Adipocyte (in vitro differentiated cells): ENCODE data around the gene GZMM.

Experiments used
- DNase-seq: peaks from one replicate; pipeline ENCODE4 v3.0.0-alpha.2; 2015; ENCODE audit warnings: low read depth
- H3K27me3 ChIP-seq: replicated peaks from 2 replicates; pipeline ENCODE4 v1.7.0; 2013; ENCODE audit warnings: mild to moderate bottlenecking, low read length, moderate library complexity; ENCODE audit not compliant: control insufficient read depth, insufficient read depth
- H3K36me3 ChIP-seq: 2 replicates; pipeline ENCODE4 v1.7.0; 2013; ENCODE audit warnings: low read length, mild to moderate bottlenecking, moderate library complexity; ENCODE audit not compliant: control insufficient read depth, insufficient read depth, severe bottlenecking
- H3K4me1 ChIP-seq: 2 replicates; pipeline ENCODE4 v1.7.0; 2013; ENCODE audit warnings: mild to moderate bottlenecking, low read length, moderate library complexity; ENCODE audit not compliant: control insufficient read depth, insufficient read depth
- H3K4me3 ChIP-seq: 2 replicates; pipeline ENCODE4 v1.7.0; 2013; ENCODE audit warnings: mild to moderate bottlenecking, low read length, moderate library complexity
- H3K9ac ChIP-seq: 2 replicates; pipeline ENCODE4 v1.7.0; 2013; ENCODE audit warnings: mild to moderate bottlenecking, low read length, moderate library complexity
- H3K9me3 ChIP-seq: 2 replicates; pipeline ENCODE4 v1.7.0; 2013; ENCODE audit warnings: mild to moderate bottlenecking, low read length, moderate library complexity; ENCODE audit not compliant: control insufficient read depth

GZMM gene

DNA sequence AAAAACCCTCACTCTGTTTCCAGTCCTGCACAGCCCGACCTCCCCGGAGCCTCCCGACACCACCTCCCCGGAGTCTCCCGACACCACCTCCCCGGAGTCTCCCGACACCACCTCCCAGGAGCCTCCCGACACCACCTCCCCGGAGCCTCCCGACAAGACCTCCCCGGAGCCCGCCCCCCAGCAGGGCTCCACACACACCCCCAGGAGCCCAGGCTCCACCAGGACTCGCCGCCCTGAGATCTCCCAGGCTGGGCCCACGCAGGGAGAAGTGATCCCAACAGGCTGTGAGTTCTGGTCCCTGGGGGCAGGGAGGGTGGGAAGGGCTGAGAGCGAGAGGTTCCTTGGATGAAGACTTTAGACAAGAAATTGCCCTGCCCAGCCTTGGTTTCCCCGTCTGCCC lies 42.2 kb upstream of the GZMM start:
- Histone ChIP-seq H3K4me1 (peaks cover 3% of the 10 kb centered on the region), H3K9me3 (no peaks in the 10 kb centered on the region), H3K36me3 (no peaks in the 10 kb centered on the region), H3K9ac (no peak overlapping the region), H3K4me3 (no peak overlapping the region), H3K27me3 (peaks cover 6% of the 10 kb centered on the region)
- DNase-seq: no peak

DNA sequence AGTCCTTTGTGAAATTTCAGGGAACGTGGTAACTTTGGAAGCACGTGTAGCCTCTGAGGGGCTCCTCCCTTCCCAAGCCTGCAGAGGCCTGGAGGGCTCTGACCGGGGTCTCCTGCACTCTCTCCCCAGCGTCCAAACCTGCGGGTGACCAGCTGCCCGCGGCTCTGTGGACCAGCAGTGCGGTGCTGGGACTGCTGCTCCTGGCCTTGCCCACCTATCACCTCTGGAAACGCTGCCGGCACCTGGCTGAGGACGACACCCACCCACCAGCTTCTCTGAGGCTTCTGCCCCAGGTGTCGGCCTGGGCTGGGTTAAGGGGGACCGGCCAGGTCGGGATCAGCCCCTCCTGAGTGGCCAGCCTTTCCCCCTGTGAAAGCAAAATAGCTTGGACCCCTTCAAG lies 39.2 kb upstream of the GZMM start:
- H3K27me3 ChIP-seq: no peaks in the 10 kb centered on the region
- no peak overlapping the region for H3K9ac ChIP-seq
- H3K36me3 ChIP-seq: peaks cover 4% of the 10 kb centered on the region
- H3K4me3 ChIP-seq: no peak overlapping the region
- H3K9me3 ChIP-seq: no peaks in the 10 kb centered on the region
- no peak for DNase-seq
- peaks cover 13% of the 10 kb centered on the region for H3K4me1 ChIP-seq

DNA sequence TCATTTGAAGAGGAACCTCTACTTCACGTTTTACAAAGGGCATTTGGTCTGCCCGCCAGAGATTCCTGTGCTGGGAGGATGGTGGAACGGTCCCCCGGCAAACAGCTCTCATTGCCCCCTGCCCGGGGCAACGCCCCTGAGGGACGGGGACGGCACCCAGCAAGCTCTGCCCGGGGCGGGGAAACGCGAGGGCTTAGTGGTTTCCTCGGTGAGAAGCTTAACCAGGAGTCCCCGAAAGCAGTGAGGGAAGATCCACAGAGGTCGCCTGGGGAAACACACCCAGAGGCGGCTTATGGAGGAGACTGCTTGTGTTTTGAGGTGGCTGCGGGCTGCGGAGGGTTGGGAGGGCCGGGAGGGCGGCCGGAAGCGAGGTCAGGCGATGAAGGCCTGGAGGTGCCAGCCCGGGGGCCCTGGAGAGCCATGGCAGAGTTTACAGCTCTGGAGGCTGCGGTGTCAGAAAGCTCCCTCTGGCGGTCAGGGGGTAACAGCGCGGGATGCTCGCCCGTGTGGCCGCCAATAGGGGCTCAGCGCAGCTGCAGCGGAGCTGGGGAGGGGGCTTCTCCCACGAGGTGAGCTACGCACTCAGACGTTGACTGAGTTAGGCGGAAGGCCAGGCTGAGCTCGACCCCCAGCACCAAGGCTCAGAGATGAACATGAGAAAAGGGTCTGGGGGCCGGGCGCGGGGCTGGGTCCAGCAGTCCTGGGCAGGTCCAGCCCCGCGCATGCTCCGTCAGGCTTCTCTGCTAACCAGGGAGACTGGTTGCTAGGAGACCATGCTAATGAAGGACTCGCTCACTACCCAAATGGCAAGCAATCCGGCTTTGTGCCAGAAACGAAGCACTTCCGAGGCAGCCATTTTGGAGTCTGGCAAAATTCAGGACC lies 37.2 kb upstream of the GZMM start:
- Histone ChIP-seq H3K4me1 (peaks cover 24% of the 10 kb centered on the region), H3K27me3 (no peaks in the 10 kb centered on the region), H3K4me3 (peak overlapping the region; percentile 90), H3K9ac (peak overlapping the region; percentile 99), H3K9me3 (no peaks in the 10 kb centered on the region), H3K36me3 (peaks cover 6% of the 10 kb centered on the region)
- DNase-seq: peak; percentile 100

DNA sequence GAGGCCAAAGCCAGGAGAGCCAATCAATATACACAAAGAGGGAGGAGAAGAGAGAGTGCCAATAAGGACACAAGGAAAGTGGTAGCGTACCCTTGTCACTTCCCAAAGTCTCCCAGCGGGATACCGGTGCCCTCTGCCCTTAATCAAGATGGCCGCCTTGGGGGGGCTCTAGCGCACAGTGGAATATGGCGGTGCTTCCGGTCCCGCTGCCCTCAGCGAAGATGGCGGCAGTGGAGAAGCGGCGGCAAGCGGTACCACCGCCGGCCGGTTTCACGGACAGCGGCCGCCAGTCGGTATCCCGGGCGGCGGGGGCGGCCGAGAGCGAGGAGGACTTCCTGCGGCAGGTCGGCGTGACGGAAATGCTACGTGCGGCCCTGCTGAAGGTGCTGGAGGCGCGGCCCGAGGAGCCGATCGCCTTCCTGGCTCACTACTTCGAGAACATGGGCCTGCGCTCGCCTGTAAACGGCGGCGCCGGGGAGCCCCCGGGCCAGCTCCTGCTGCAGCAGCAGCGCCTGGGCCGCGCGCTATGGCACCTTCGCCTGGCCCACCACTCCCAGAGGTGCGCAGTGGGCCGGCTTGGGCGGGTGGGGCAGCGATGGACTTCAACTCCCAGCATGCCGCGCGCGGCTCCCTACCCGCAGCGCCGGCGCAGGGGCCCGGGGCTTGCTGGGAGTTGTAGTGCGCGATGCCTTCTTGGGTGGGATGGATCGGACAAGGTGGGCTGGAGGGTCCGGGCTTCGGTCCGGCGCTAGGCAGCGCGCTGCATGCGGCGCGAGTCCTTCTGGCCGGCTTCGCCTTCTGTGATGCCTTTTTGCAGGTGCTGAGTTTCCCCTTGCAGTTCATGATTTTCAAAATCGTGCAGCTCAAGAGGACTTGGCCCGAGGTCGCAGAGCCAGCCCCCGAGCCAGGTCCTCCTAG lies 36.3 kb upstream of the GZMM start, which contains the start of gene TPGS1:
TSS of gene TPGS1 (plus strand) at position 212 of the 918 bp plus-strand sequence. CDS start at position 222, 10 bp downstream.
- H3K9ac ChIP-seq: peak within 1 kb of the TSS; percentile 99
- H3K4me1 ChIP-seq: peaks cover 24% of the 10 kb centered on the region
- DNase-seq: peak; percentile 90
- peaks cover 6% of the 10 kb centered on the region for H3K36me3 ChIP-seq
- no peaks in the 10 kb centered on the region for H3K27me3 ChIP-seq
- no peaks in the 10 kb centered on the region for H3K9me3 ChIP-seq
- peak within 1 kb of the TSS; percentile 90 for H3K4me3 ChIP-seq

DNA sequence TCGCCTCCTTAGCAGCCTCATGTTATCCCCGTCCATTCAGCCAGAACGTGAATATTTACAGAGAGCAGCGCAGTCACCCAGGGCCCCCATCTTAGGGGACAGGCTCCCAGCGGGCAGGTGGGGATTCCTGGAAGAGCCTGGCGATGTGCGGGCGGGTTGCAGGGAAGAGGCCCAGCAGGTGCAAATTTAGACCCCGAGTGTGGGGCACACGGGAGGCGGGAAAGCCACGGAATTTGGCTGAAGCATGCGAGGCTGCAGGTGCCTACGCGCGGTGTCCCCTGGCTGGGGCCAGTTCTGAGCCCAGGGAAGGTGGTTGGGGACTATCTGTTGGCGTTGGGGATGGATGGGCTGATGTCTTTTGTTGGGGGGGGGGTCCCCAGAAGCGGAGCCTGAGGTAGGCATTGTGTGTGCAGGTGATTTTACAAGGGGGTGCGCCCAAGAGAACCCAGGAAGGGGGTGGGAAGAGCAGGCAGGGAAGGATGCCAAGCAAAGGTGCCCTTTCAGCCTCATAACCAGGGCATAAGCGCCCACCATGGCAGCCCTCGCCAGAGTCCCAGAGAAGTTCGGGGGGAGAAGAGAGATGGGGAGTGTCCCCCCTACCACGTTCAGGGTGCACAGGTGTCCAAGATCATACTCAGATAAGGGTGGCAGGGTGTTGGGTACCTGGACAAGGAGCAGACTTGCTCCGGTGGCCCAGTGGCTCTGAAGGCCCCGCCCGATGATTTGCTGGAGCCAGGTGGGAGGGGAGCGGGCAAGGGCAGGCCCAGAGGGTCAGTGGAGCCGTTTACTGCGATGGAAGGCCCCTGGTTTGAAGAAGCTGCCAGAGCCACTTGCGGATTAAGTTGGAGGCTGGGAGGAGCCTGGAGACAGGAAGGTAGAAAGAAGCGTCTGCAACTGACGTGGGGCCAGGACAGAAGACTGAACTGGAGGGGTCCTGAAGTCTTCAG lies 35.4 kb upstream of the GZMM start:
- Histone ChIP-seq H3K9me3 (no peaks in the 10 kb centered on the region), H3K36me3 (peaks cover 6% of the 10 kb centered on the region), H3K27me3 (no peaks in the 10 kb centered on the region), H3K4me1 (peaks cover 24% of the 10 kb centered on the region), H3K9ac (peak overlapping the region; percentile 99), H3K4me3 (peak overlapping the region; percentile 90)
- DNase-seq: no peak

DNA sequence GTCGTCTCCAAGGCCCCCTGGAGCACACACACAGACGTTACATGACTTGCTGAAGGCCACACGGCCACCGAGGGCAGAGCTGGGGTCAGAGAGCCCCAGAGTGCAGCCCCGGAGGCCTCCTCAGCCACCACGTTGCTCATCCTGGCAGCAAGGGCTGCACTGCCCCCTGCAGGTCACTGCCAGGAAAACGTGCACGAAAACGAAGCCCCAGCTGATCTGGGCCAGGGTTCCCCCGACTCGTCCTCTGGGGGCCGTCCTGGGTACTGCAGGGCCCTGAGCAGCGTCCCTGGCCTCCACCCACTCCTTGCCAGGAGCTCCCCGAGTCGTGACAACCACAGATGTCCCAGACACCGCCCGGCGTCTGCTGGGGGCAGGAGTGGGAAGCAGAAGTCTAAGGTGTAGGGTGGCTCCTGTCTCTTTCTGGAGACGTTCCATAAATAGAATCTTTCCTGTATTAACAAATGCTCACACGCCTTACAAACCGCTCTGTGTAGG lies 33.2 kb upstream of the GZMM start:
- H3K27me3 ChIP-seq: no peaks in the 10 kb centered on the region
- peak; percentile 96 for DNase-seq
- H3K36me3 ChIP-seq: peaks cover 15% of the 10 kb centered on the region
- H3K4me1 ChIP-seq: peaks cover 24% of the 10 kb centered on the region
- no peak overlapping the region for H3K4me3 ChIP-seq
- no peaks in the 10 kb centered on the region for H3K9me3 ChIP-seq
- peak overlapping the region; percentile 68 for H3K9ac ChIP-seq

DNA sequence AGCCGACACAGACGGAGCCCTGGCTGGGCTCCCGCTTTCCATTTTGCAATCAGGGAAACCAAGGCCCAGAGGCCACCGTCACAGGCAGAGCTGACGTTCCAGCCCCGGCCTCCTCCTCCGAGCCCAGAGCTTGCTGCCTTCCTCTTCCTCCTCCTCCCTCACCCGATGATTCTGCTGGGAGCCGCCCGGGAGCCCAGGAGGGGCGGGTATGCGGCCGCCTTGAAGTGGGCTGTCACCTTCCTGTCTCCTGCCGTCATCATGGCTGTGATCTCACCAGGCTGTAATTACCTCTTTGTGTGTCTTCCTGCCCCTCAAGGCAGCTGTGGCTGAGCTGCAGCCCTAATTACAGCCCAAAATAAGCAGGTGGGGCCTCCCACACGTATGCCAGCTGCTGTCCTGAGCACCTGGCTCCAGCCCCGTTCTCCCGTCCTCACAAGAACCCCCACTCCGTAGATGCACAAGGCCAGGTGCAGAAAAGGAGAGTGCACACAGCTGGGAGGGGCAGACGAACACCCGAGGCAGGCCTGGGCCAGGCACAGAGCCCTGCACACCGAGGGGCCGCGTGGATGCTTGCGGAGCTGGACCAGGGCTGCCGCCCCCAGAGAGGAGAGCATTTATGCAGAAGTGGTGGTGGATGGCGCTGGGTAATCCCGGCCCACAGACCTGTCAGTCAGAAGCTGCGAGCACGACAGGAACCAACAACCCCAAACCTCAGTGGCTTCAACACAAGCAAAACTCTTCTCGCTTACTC lies 32.6 kb upstream of the GZMM start:
- peak overlapping the region; percentile 68 for H3K9ac ChIP-seq
- H3K36me3 ChIP-seq: peaks cover 15% of the 10 kb centered on the region
- H3K9me3 ChIP-seq: no peaks in the 10 kb centered on the region
- H3K27me3 ChIP-seq: no peaks in the 10 kb centered on the region
- DNase-seq: peak; percentile 76
- H3K4me3 ChIP-seq: no peak overlapping the region
- H3K4me1 ChIP-seq: peaks cover 23% of the 10 kb centered on the region

DNA sequence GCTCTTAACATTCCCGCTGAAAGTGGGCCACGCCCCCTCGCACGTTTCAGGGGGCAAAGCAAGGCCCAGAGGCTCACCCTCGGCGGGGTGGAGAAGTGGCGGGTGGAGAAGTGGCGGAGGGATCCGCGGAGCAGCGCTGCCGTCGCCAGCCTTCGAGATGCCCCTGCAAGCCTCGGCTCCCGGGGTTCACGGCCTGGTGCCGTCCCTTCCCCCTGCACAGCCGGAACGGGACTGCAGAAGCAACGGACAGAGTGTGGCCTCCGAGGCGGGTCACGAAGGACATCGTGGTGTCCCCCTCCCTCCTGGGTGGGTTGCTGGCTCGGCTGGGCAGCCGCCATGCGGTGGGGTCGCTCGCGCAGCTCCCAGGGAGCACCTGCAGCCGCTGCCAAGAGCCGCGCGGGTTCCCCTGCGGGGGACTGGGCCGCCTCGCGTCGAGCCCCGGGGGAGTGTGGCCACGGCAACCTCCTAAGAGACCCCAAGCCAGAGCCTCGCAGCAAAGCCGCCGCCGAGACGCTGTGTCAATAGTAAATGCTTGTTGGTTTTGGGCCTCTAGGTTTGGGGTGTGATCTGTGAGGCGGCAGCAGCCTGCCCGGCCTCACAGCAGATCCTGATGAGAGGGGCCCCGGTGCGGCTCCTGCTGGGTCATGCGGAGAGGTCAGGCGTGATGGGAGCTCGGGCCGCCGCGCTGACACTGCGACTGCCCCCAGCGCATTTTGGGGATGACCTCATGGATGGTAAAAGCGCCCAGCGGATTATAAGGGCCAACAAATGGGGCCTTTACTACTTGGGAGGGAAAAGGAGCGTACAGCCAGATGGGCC lies 31.1 kb upstream of the GZMM start:
- no peaks in the 10 kb centered on the region for H3K27me3 ChIP-seq
- no peak for DNase-seq
- peaks cover 15% of the 10 kb centered on the region for H3K36me3 ChIP-seq
- no peak overlapping the region for H3K4me3 ChIP-seq
- no peaks in the 10 kb centered on the region for H3K9me3 ChIP-seq
- H3K4me1 ChIP-seq: peaks cover 21% of the 10 kb centered on the region
- no peak overlapping the region for H3K9ac ChIP-seq

DNA sequence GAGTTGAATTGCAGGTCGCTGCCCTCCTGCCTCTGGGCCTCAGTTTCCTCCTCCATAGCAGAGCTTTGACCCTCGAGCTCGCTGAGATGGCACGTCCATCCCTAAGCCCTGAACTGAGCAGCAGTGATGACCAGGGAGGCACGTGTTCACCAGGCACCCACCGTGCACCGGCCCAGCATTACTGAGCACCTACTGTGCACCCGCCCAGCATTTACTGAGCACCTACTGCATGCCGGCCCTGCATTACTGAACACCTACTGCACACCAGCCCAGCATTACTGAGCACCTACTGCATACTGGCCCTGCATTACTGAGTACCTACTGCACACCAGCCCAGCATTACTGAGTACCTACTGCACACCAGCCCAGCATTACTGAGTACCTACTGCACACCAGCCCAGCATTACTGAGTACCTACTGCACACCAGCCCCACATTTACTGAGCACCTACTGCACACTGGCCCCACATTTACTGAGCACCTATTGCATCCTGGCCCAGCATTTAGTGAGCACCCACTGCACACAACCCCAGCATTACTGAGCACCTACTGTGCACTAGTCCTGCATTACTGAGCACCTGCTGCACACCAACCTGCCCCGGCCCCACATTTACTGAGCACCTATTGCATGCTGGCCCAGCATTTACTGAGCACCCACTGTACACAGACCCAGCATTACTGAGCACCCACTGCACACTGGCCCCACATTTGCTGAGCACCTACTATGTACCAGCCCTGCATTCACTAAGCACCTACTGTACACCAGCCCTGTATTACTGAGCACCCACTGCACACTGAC lies 30.3 kb upstream of the GZMM start:
- no peak overlapping the region for H3K4me3 ChIP-seq
- H3K4me1 ChIP-seq: peaks cover 13% of the 10 kb centered on the region
- H3K9ac ChIP-seq: no peak overlapping the region
- no peaks in the 10 kb centered on the region for H3K27me3 ChIP-seq
- DNase-seq: no peak
- H3K9me3 ChIP-seq: no peaks in the 10 kb centered on the region
- peaks cover 15% of the 10 kb centered on the region for H3K36me3 ChIP-seq
